ENCODE results near the gene INPP4B.
A peak's percentile ranks its signal among the peaks of the same experiment; 100 is the strongest.

INPP4B gene

DNA sequence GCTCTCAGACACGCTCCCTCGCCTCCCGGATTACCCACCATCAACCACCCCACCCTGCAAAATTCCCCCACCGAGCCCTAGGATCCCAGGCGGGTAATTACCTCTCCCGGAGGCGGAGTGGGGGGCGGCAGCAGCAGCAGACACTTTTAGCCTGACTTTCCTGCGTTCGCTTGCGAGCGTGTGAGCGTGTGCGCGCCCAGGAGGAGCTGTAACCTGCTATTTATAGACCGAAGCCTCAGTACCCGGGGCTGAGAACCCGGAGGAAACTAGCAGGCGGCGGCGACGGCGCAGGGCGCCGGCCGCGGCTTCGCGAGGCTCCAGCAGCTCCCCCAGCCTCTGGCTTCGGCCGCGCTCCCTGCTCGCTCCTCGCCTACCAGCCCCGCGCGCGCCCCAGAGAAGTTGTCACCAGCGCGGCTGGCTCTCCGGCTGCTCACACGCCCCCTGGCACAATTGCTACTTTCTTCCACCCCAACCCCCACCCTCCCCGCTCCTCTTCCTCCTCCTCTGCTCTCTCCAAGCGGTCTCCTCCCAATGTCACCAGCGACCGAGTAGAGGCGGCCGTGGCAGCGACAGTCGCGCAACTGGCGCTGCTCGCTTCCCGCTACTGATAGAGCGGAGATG, at the start of gene INPP4B:
TSS of gene INPP4B (minus strand) at position 194 of the 621 bp plus-strand sequence.
- DNase-seq (ENCODE audit: low spot score), result peak; percentile 7

DNA sequence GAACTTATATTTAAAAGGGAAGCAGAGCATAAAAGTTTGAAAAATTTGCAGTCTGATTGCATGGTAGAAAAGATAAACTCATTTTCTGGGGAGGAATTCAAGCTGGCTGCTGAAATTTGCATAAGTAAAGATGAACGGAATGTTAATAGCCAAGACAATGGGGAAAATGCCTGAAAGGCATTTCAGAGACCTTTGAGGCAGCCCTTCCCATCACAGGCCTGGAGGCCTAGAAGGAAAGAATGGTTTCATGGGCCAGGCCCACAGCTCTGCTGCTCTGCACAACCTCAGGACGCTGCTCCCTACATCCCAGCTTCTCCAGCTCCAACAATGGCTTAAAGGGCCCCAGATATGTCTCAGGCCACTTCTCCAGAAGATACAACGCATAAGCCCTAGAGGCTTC, 46.9 kb upstream of the INPP4B start:
- DNase-seq (ENCODE audit: low spot score), result no peak

DNA sequence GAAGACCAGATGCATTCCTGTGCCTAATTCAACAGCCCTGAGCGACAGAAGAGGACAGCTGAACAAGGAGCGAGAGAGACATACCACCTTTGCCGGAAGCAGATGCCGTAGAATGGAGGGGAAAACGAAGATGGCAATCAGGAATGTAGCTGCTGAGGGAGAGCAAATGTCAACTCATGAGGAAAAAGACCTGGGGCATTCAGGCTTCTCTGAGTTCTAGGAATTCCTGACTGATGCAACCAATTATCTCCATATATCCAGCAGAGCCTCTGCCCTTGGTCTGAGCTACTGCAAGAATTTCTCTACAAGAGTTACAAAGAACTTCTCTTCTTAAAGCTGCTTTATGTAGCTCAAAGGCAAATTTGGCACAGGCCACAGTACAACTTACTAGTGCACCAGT, 40.5 kb upstream of the INPP4B start:
- DNase-seq (ENCODE audit: low spot score), result no peak

DNA sequence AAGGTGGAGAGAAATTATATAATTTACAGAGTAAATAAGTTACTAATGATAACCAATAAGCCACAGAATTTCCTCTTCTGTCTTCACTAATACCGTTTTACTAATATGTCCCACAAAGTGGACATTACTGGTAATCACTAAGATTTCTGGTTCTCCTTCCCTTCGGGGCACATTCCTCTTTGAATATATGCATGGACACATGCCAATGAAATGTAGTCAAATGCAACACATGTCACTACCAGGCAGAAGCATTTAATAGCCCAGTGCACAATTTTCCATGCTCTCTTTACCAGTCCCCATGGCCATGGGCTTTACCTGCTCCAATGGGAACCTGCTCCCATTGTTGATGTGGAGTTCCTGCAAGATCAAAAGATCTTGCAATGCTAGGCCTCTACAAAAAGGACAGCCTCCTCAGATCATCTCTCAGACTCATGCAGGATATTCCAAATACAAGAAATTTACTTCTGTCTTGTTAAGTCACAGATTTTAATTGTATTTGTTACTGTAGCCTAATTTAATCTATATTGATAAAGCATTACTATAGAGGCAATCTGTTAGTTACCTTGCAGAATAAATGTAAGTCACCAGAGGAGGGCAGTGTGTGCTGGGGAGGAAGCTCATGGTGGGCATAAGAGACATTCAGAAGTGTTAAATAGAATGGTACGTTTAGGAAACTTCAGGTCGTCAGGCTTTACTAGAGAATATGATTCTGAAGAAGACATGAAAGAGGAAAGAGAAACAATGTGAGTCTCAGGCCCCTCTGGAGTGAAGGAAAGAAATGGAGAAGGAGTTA, 37.1 kb upstream of the INPP4B start:
- DNase-seq (ENCODE audit: low spot score), result no peak

DNA sequence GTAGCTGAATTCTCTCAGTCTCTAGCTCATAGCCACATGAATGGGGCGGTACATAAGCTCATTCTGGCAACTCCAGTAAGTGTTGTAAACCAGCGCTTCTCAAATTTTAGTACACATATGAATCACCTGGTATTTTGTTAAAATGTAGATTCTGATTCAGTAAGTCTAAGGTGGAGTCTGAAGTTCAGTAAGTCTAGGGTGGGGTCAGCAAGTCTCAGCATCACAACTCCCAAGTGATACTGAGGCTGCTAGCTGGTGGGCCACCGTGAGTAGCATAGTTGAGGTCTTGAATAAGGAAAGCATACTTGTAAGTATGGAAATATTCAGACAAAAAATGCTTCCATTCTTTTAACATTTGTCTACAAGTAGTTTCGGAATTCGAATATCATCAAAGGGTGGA, 36.1 kb upstream of the INPP4B start:
- no peak for DNase-seq (ENCODE audit: low spot score)

DNA sequence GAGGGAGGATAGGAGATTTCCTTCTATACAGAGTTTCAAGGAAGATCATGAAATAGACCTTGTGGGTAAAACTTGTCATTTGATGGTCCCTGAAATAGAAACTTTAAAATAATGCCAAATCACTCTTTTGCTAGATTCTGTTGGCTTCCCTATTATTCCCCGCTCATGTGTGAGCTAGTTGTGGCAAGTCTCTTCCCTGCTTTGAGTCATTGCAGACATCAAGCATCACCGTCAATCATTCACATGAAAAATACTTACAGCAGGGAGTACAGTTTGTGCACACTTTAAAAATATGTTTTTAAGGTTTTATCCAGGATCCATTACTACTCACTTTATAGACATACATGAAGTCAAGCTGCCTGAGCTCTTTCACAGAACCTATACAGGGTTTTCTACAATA, 35.2 kb upstream of the INPP4B start:
- no peak for DNase-seq (ENCODE audit: low spot score)

DNA sequence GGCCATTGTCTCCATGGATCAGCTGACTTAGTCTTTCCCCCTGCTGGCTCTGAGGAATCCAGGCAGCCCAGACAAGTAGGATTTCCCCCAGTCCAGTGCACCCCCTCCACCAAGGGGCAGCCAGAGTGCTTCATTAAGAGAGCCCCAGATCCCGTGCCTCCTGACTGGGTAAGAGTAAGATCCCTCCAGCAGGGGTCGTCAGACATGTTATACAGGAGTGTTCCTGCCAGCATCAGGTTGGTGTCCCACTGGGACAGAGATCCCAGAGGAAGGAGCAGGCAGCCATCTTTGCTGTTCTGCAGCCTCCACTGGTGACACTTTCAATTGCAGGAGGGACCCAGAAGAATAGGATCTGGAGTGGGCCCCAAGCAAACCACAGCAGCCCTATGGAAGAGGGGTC, 29.0 kb upstream of the INPP4B start:
- DNase-seq (ENCODE audit: low spot score), result no peak

DNA sequence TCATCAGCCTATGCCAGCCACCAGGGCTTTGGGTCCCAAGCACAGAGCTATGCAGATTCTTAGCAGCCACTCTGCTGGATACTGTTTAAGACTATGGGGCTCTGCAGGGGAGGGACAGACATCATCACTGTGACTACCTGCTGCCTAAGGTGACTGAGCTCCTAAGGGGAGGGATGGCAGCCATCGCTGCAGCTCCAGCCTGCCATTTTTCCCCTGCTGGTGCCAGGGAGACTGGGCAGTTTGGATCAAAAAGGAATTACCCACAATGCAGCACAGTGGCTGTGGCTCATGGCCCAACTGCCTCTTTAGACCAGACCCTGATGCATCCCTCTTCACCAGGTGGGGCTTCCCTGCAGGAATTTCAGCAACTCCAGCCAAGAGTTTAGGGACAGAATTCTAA, 28.6 kb upstream of the INPP4B start:
- DNase-seq (ENCODE audit: low spot score), result no peak

DNA sequence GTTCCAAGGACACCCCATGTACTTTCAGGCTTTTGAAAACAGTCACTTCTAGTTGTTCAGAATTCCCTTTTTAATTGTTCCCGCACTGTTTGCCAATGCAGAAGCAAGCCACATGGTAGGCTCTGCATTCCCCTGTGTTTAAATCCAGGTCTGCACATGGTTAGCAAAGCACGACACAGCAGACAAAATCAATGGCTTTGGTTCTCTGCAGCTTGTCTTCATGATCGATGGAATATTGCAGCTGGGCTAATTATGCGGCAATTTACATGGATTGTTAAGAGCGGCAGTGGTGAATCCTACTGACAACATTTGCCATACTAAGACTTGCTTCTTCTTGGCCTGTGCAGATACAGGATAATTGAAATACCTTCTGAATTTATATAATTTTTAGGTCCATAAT, 20.6 kb upstream of the INPP4B start:
- DNase-seq (ENCODE audit: low spot score), result no peak

DNA sequence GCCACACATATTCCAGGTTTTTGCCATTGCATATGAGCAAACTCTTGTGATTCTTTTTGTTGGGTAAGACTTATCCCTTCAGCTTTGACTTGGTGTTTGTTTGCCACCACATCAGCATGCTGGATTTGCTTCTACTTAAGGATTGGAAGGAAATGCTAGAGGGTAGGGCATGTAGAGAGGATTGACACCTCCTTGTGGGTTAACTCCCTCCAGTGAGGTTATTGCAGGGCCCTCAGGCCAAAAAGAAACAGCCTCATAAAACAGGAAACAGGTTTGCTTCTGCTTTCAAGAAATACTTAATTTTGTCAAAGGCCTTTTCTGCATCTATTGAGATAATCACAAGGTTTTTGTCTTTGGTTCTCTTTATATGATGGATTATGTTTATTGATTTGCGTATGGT, 15.2 kb upstream of the INPP4B start:
- DNase-seq (ENCODE audit: low spot score), result no peak

DNA sequence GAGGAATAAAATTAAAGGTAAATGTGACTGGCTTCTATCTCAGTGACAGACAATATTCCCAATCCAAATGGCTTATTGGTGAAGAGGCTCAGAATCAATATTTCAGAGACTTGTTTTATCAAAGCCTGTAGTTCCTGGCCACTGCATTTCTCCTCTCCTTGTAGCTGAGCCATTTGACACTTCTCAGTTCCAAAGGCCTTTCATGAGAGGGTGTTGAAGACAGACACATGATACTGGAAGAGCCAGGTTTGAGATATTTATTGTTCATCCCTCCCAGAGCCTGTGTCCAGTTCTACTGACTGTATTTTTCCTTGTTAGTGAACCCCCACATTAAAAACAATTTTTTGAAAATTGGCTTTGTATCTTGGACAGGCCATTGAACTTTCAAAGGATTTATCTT, 12.9 kb upstream of the INPP4B start:
- DNase-seq (ENCODE audit: low spot score), result no peak

DNA sequence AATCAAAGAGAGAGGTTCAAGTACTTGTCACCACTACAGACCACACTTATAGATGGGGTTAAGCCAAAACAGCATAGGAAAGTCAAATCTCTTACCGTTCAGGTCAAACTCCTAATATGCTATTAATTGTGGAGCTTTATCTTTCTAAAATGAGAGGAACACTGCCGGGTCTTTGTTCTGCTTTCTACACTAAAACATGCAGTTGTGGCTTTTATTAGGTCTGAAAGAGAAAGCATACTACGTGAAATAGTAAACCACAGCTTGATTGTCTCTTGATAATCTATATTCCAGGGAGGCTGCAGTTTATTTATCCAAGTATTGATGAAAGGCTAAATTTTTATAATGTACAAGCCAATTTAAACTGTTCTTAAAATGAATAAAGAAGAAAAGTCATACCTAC, 12.3 kb upstream of the INPP4B start:
- no peak for DNase-seq (ENCODE audit: low spot score)

DNA sequence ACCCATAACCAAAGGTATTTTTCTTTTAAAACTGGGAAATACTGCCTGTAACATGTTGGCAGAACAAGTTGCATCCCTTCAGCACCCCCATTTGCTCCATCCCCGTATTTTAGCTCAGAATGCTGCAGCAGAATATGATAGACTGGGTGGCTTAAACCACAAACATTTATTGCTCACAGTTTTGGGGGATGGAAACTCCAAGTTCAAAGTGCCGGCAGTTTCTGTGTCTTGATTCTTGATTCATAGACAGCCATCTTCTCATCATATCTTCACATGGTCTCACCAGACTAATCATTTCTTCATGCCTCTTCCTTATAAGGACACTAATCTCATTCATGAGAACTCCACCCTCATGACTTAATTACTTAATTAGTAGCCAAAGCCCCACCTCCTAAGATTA, 10.5 kb upstream of the INPP4B start:
- DNase-seq (ENCODE audit: low spot score), result no peak

DNA sequence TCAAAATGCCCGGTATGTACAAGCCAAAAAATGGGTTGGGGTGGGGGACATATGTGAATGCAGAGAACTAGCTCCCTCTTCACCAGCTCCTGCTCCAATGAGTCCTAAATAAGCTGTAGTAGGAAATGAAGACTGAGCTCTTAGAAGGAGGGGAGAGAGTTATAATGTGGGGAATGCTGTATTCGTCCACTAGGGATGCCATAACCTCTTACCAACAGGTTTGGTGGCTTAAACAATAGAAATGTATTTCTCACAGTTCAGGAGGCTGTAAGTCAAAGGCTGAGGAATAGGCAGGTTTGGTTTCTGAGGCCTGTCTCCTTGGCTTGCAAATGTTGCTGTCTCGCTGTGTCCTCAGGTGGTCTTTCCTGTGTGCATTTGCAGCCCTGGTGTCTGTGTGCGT, 4.4 kb upstream of the INPP4B start:
- no peak for DNase-seq (ENCODE audit: low spot score)

DNA sequence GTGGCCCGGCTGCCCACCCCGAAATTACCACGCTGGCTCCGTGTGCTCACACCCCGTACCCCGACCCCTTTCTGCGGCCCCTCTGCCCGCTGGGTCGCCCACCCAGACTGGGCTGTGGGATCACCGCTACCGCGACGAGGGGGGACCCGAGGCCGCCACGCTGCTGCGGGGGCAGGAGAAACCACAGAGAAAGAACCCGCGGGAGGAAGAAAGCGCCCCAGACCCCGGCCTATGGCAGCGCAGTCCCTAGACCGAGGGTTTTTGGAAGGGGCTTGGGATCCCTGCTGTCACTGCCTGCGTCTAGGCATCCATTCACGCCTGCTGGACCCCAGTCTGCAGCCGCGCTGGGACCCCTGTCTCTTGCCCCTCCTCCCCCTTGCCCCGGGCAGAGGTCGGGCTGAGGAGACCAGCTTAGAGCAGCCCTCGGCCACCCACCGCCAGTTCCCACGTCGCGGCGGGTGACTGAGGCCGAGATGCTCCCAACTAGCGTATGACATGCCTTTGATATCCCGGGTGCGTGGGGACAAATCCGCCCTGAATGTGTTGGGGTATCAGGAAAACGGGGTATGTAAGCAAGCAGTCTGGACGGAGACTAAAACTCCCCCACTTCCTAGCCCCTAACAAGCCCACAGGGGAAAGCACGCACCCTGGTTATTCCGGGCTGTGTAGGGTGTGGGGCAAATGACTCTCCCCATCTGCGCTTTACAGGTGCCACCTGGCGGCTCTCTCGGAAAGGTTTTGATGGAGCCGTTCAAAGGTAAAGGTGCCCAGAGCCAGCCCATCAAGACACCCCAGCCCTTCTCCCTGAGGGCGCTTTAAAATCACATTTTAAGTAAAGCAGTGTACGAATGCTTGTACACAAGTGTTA, 862 bp upstream of the INPP4B start:
- DNase-seq (ENCODE audit: low spot score), result no peak

DNA sequence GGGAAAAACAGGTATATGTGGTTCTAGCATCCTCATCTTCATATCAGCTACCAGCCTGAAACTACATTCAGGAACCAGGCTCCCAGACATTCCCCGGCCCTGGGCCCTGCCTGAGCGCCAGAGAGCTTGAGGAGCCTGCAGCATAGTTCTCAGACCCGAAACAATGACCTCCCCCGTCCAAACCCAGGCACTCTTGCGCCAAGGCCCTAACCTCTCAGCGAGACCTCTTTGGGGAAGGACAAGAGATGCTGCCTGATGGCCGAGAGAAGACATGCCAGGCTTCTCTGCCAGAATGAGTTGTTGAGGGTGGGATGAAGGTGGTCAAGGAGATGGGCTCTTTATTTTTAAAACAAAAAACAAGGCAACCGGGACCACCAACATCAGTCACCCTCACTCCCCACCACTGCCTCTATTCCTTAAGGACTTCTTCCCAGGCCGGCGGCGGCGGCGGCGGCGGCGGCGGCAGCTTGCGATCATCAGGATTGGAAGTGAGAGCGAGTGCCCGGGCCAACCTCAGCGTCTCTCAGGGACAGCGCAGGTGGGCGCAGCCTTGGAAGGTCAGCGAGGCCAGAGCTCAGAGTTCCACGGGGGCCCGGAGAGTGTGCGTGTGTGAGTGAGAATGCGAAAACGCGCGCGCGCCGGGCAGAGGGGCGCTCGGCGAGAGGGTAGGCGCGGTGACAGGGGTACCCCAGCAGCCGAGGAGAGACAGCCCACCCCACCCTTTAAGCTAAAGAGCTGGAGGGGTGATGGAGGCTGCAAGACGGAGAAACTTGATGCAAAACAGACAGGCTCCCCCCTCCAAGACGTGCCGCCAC, 601 bp downstream of the INPP4B start:
- DNase-seq (ENCODE audit: low spot score), result no peak

DNA sequence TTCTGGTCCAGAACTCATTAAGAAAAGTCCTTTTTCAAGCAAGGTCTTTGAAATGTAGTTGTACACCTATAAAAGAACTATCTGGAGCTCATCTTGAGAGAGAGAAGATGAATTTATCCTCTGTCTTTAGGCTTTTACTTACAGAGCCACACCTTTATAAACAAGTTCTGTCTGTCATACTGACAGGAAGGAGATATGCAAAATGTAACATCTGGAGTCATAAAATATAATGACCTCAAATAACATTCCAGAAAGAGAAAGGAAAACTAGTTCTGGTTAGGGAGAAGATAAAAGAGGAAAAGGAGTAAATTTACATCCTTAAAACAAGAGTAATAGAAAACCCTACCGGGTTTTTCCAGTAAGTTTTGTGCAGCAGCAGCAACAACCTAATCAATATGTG, 1.3 kb downstream of the INPP4B start:
- DNase-seq (ENCODE audit: low spot score), result no peak

DNA sequence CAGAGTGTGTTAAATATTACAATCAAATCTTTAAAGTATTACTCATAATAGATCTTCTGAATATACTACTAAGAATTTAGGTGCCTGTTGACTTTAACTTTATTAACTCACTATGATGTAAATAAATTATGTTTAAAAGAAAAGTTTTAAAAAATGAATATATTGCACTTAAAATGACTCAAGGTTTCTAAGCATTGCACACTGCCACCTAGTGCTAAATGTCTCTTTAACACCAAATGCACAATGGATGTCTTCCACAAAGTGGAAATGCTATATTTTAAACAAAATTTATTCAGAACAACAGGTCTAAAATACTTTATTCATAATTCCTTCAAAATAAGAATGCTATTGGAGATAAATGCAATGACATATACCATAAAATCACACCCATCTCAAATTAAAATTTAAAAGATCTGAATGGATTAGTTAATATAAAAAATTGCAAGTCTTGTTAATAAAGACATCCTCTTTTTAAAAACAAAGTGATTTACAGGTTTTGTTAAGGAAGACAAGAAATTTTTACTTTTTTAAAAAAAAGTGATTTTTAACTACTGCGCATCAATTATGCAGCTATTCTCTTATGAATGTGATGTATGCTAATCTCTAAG, 5.5 kb downstream of the INPP4B start:
- no peak for DNase-seq (ENCODE audit: low spot score)

DNA sequence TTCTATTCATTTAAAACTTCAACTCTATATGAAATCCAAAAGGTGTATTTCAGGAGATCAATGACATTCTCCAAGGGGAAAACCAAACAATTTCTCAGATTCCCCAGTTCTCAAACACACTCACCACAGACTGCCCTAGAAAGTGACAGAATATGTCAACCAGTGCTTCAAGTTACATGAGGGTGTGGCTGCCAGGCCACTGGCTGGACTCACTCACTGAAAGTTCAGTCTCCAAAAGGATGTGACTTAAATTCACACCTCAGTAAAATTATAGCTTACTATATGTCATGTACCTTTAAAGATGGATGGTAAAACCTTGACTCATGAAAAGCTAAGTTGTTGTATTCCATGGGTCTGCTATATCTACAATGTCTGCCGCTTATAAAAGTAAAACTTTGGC, 7.3 kb downstream of the INPP4B start:
- no peak for DNase-seq (ENCODE audit: low spot score)

DNA sequence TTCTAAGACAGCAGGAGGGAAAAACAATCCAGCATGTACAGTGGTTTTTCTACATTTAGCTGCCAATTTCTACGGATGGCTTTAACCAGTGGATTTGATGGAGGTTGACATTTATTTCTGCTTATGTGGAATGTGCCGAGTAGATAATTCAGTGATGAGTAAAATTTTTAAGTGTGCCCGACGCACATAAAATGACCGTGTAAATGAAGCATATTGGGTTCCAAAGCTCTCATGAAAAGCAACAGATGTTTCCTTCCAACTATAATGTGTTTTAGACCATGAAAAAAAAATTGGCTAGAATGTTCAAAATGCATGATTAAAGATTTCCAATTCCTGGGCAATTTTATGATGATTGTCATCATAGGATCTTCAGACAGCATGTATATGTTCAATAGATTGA, 14.1 kb downstream of the INPP4B start:
- DNase-seq (ENCODE audit: low spot score), result no peak

DNA sequence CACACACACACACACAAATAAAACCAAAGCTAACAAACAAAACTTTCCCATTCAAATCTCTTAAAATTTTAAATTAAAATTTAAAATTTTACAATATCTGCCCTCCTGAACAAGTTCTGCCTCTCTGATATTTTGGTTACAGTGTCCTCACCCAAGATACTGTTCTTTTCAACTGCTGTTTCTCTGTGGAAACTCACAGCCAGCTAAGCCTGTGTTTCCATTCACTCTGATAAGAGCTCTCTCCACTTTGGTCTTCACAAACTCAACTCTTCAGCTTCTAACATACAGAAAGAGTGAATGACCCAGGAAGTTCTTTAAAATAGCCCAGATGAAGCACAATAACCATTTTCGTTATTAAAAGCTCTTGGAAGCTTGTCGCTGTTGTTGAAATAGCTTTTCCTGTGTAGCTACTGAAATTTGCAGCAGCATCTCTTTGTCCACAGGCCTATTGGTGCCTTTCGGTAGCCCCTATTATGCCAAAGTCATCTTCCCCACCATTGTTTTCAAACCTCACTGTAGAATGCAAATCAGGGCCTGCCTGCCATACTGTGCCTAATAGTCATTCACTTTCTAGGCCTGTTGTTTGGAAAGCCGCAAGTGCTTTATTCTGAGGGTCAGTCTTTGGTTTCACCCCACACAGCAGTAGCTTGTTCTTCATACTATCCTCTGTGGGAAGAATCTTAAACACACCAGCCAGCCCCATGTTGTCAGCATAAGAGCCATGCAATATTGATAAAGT, 19.4 kb downstream of the INPP4B start:
- DNase-seq (ENCODE audit: low spot score), result no peak
